Liver (tissue), 9 donors: ENCODE measurements around the gene SLCO4C1. TPM values are rescaled to one million over a fixed set of nuclear protein-coding genes. Genes with fewer than 3 reads are reported as not detected.

ENCODE experiments used
- DNase-seq: peaks from one replicate; pipeline ENCODE4 v3.0.0-alpha.2; 2017; ENCODE audit warnings: low spot score
- H3K27ac ChIP-seq, 2 donors: one replicate each; pipeline ENCODE4 v1.7.0; 2013; ENCODE audit warnings: inconsistent platforms in 2 of 2, low read length in 2 of 2, control low read depth in 1 of 2, low read depth in 1 of 2, mild to moderate bottlenecking in 1 of 2
- H3K27me3 ChIP-seq, 4 donors: one replicate each; pipeline versions ENCODE4 v1.6.1 to v1.7.0; 2013; ENCODE audit warnings: low read length in 3 of 4, inconsistent platforms in 1 of 4, mild to moderate bottlenecking in 1 of 4, moderate library complexity in 1 of 4; ENCODE audit not compliant: control insufficient read depth in 4 of 4, insufficient read depth in 4 of 4
- H3K36me3 ChIP-seq, 4 donors: one replicate each; pipeline versions ENCODE4 v1.6.1 to v1.7.0; 2013; ENCODE audit warnings: low read length in 3 of 4, mild to moderate bottlenecking in 3 of 4, low read depth in 1 of 4, moderate library complexity in 1 of 4; ENCODE audit not compliant: control insufficient read depth in 4 of 4, insufficient read depth in 3 of 4
- H3K4me1 ChIP-seq, 4 donors: one replicate each; pipeline versions ENCODE4 v1.6.1 to v1.7.0; 2013; ENCODE audit warnings: low read length in 3 of 4, mild to moderate bottlenecking in 3 of 4, moderate library complexity in 1 of 4; ENCODE audit not compliant: control insufficient read depth in 4 of 4, insufficient read depth in 4 of 4
- H3K4me3 ChIP-seq, 3 donors: one replicate each; pipeline versions ENCODE4 v1.6.1 to v1.7.0; 2013; ENCODE audit warnings: low read length in 3 of 3, control low read depth in 1 of 3, low read depth in 1 of 3, mild to moderate bottlenecking in 1 of 3
- H3K9ac ChIP-seq, 2 donors: one replicate each; pipeline ENCODE4 v1.7.0; 2013; ENCODE audit warnings: low read length in 2 of 2, mild to moderate bottlenecking in 2 of 2, moderate library complexity in 2 of 2, control low read depth in 1 of 2, low read depth in 1 of 2
- H3K9me3 ChIP-seq, 4 donors: one replicate each; pipeline versions ENCODE4 v1.6.1 to v1.7.0; 2013; ENCODE audit warnings: low read length in 3 of 4; ENCODE audit not compliant: control insufficient read depth in 4 of 4
- ATF3 ChIP-seq: IDR thresholded peaks from 2 replicates; pipeline ENCODE4 v1.6.1; 2016; ENCODE audit warnings: antibody characterized with exemption
- CTCF ChIP-seq: fragments of 150-350 bp; IDR thresholded peaks from 2 replicates; pipeline ENCODE4 v1.5.1; 2017; ENCODE audit warnings: improper control_type of control experiment, low read depth, low read length; ENCODE audit not compliant: missing input control
- EGR1 ChIP-seq, 2 donors: IDR thresholded peaks; 2 replicates each; pipeline ENCODE4 v1.6.1; 2016 to 2018; ENCODE audit warnings: antibody characterized with exemption in 2 of 2, low read depth in 2 of 2
- FOXA1 ChIP-seq: IDR thresholded peaks from 2 replicates; pipeline ENCODE4 v1.6.1; 2016; ENCODE audit warnings: antibody characterized with exemption
- FOXA2 ChIP-seq: IDR thresholded peaks from 2 replicates; pipeline ENCODE4 v1.6.1; 2016; ENCODE audit warnings: antibody characterized with exemption
- GABPA ChIP-seq, 2 donors: IDR thresholded peaks in 1 of 2; conservative IDR thresholded peaks in 1 of 2; 2 replicates each; pipeline ENCODE4 v1.6.1; 2016; ENCODE audit warnings: antibody characterized with exemption in 2 of 2, mild to moderate bottlenecking in 1 of 2, moderate library complexity in 1 of 2
- HNF4A ChIP-seq, 2 donors: conservative IDR thresholded peaks; 2 replicates each; pipeline ENCODE4 v1.6.1; 2016; ENCODE audit warnings: antibody characterized with exemption in 2 of 2, mild to moderate bottlenecking in 2 of 2
- HNF4G ChIP-seq: IDR thresholded peaks from 2 replicates; pipeline ENCODE4 v1.6.1; 2016; ENCODE audit warnings: antibody characterized with exemption
- JUND ChIP-seq, 2 donors: IDR thresholded peaks; 2 replicates each; pipeline ENCODE4 v1.6.1; 2016; ENCODE audit warnings: antibody characterized with exemption in 2 of 2
- NR2F2 ChIP-seq: IDR thresholded peaks from 2 replicates; pipeline ENCODE4 v1.6.1; 2016; ENCODE audit warnings: antibody characterized with exemption
- RAD21 ChIP-seq, 2 donors: IDR thresholded peaks; 2 replicates each; pipeline ENCODE4 v1.6.1; 2016; ENCODE audit warnings: antibody characterized with exemption in 2 of 2, mild to moderate bottlenecking in 2 of 2
- RXRA ChIP-seq, 2 donors: IDR thresholded peaks; 2 replicates each; pipeline ENCODE4 v1.6.1; 2017 to 2018; ENCODE audit warnings: antibody characterized with exemption in 2 of 2, mild to moderate bottlenecking in 1 of 2
- SP1 ChIP-seq: IDR thresholded peaks from 2 replicates; pipeline ENCODE4 v1.6.1; 2018; ENCODE audit warnings: antibody characterized with exemption, mild to moderate bottlenecking
- TAF1 ChIP-seq: conservative IDR thresholded peaks from 2 replicates; pipeline ENCODE4 v1.6.1; 2016; ENCODE audit warnings: antibody characterized with exemption, mild to moderate bottlenecking
- YY1 ChIP-seq: IDR thresholded peaks from 2 replicates; pipeline ENCODE4 v1.6.1; 2016; ENCODE audit warnings: antibody characterized with exemption, mild to moderate bottlenecking
- ZBTB33 ChIP-seq: IDR thresholded peaks from 2 replicates; pipeline ENCODE4 v1.6.1; 2016; ENCODE audit warnings: antibody characterized with exemption
- WGBS: extraction: QIAGEN DNeasy Blood & Tissue Kit; methylation state at CpG from one replicate; pipeline ENCODE4 v1.1.7; 2013; 5-methylcytosine and 5-hydroxymethylcytosine counted together
- polyA plus RNA-seq, 2 donors: library from polyadenylated mRNA; stranded (reverse) in 1 of 2; unstranded in 1 of 2; fragments of 200-250 nt in 1 of 2; fragments of >200 nt in 1 of 2; fragmentation: Nextera tagmentation in 1 of 2; extraction: Ambion mirVana in 1 of 2; gene quantifications; one replicate each; pipeline versions ENCODE4 v1.2.1 to v1.2.3, GENCODE V29; 2013 to 2015
- total RNA-seq, 2 donors: library from RNA; depleted of rRNA; stranded (reverse); fragments of >200 nt; gene quantifications; one replicate each; pipeline ENCODE4 v1.2.3, GENCODE V29; 2014
- donor health status: healthy.
- donor health status: healthy.
- donor health status: healthy.
- donor health status: healthy.
- donor health status: healthy.

Gene SLCO4C1
- total and polyA plus RNA-seq, 4 donors, result 2.0 to 29.4 (median 3.3) TPM

- no peaks in the 10 kb centered on the region for H3K36me3 ChIP-seq
- no peaks in the 10 kb centered on the region for H3K27me3 ChIP-seq
- no peak for DNase-seq
- TF ChIP-seq GABPA (IDR thresholded peaks at IDR 0.05 in 1 of 2, conservative IDR thresholded peaks at IDR 0.05 in 1 of 2), result no peak
- TF ChIP-seq RAD21 (IDR thresholded peaks at IDR 0.05), result no peak
- no peak for TF ChIP-seq JUND (IDR thresholded peaks at IDR 0.05)
- no peak for TF ChIP-seq EGR1 (IDR thresholded peaks at IDR 0.05; ENCODE audit: low read depth in 2 of 2)
- TF ChIP-seq HNF4G, result no peak
- TF ChIP-seq ZBTB33, result no peak
- no peaks in the 10 kb centered on the region for H3K4me1 ChIP-seq
- H3K4me3 ChIP-seq, result no peak overlapping the region
- WGBS, result 89% methylated on average over 2 of the region's 2 CpGs
- no peak overlapping the region for H3K9ac ChIP-seq
- no peaks in the 10 kb centered on the region for H3K9me3 ChIP-seq
- no peak overlapping the region for H3K27ac ChIP-seq
Observed at GRCh38 chr5:102278231-102278630, 17.9 kb downstream of the SLCO4C1 start.

- TF ChIP-seq YY1 (no peak), ZBTB33 (no peak), CTCF (no peak), NR2F2 (no peak), FOXA2 (no peak), TAF1 (no peak), JUND (IDR thresholded peaks at IDR 0.05) (no peak), RAD21 (IDR thresholded peaks at IDR 0.05) (no peak), RXRA (IDR thresholded peaks at IDR 0.05) (no peak), HNF4G (no peak), GABPA (IDR thresholded peaks at IDR 0.05 in 1 of 2, conservative IDR thresholded peaks at IDR 0.05 in 1 of 2) (no peak), ATF3 (no peak), SP1 (no peak), FOXA1 (no peak), HNF4A (conservative IDR thresholded peaks at IDR 0.05) (no peak), EGR1 (IDR thresholded peaks at IDR 0.05; ENCODE audit: low read depth in 2 of 2) (no peak)
- DNase-seq, result no peak
Observed at GRCh38 chr5:102277144-102277543, 18.9 kb downstream of the SLCO4C1 start.

More at GRCh38 chr5:102277144-102277543, 18.9 kb downstream of the SLCO4C1 start:
- H3K4me1 ChIP-seq, result no peaks in the 10 kb centered on the region
- H3K27me3 ChIP-seq, result no peaks in the 10 kb centered on the region
- no peak overlapping the region for H3K9ac ChIP-seq
- no peaks in the 10 kb centered on the region for H3K36me3 ChIP-seq
- no peak overlapping the region for H3K4me3 ChIP-seq
- no peaks in the 10 kb centered on the region for H3K9me3 ChIP-seq
- no peak overlapping the region for H3K27ac ChIP-seq
- WGBS, result 88% methylated on average over 2 of the region's 2 CpGs
